Central memory CD8-positive, alpha-beta T cell (primary cell): ENCODE data around the gene TET2.
"Not testable (repeated sequence)": the region's sequence is repeated elsewhere in the genome, so short reads cannot be mapped to it uniquely, and the experiment has no call there.

Source experiments
- ATAC-seq: fragments of 150-1000 bp; cut with Tn5 transposase; replicated peaks from 2 replicates; pipeline ENCODE4 v1.10.0; 2022; ENCODE audit warnings: mild to moderate bottlenecking, moderate FRiP score, moderate number of reproducible peaks; ENCODE audit not compliant: poor library complexity, severe bottlenecking; ENCODE audit errors: extremely low read depth
- DNase-seq, 2 donors: peaks; one replicate each; pipeline ENCODE4 v3.0.0; 2021; ENCODE audit warnings: low spot score in 2 of 2
- H3K27ac Mint-ChIP-seq: one replicate; pipeline ENCODE4 v1.8.0; 2022; ENCODE audit warnings: low read depth, mild to moderate bottlenecking, moderate library complexity, mixed read lengths
- H3K27me3 Mint-ChIP-seq: one replicate; pipeline ENCODE4 v1.8.0; 2022; ENCODE audit warnings: mixed read lengths
- H3K36me3 Mint-ChIP-seq: one replicate; pipeline ENCODE4 v1.8.0; 2022; ENCODE audit warnings: mild to moderate bottlenecking, moderate library complexity, mixed read lengths; ENCODE audit not compliant: insufficient read depth
- H3K4me1 Mint-ChIP-seq: one replicate; pipeline ENCODE4 v1.8.0; 2022; ENCODE audit warnings: mixed read lengths
- H3K4me3 Mint-ChIP-seq: one replicate; pipeline ENCODE4 v1.8.0; 2022; ENCODE audit warnings: mild to moderate bottlenecking, moderate library complexity, mixed read lengths
- H3K9me3 Mint-ChIP-seq: one replicate; pipeline ENCODE4 v1.8.0; 2022; ENCODE audit warnings: mixed read lengths

TET2 gene

GRCh38 chr4:105296672-105297071 is 150.0 kb downstream of the TET2 start:
- Mint-ChIP-seq H3K4me1 (no peaks in the 10 kb centered on the region), H3K27ac (no peak overlapping the region)

GRCh38 chr4:105299027-105299426 is 152.4 kb downstream of the TET2 start:
- not testable (repeated sequence) for H3K36me3 Mint-ChIP-seq, H3K27me3 Mint-ChIP-seq, H3K4me1 Mint-ChIP-seq, H3K4me3 Mint-ChIP-seq, ATAC-seq, DNase-seq, H3K27ac Mint-ChIP-seq
- H3K9me3 Mint-ChIP-seq, result peaks cover 17% of the 10 kb centered on the region

More at GRCh38 chr4:105296672-105297071, 150.0 kb downstream of the TET2 start:
- Mint-ChIP-seq H3K9me3 (peaks cover 13% of the 10 kb centered on the region), H3K27me3 (no peaks in the 10 kb centered on the region), H3K36me3 (no peaks in the 10 kb centered on the region), H3K4me3 (no peak overlapping the region)
- ATAC-seq (no peak), DNase-seq (no peak)

GRCh38 chr4:105304085-105304484 is 157.4 kb downstream of the TET2 start:
- DNase-seq (no peak), ATAC-seq (no peak)
- H3K36me3 Mint-ChIP-seq, result no peaks in the 10 kb centered on the region
- H3K4me1 Mint-ChIP-seq, result peaks cover 7% of the 10 kb centered on the region
- no peak overlapping the region for H3K27ac Mint-ChIP-seq
- H3K27me3 Mint-ChIP-seq, result no peaks in the 10 kb centered on the region
- no peak overlapping the region for H3K4me3 Mint-ChIP-seq
- H3K9me3 Mint-ChIP-seq, result peaks cover 12% of the 10 kb centered on the region

GRCh38 chr4:105305019-105305836 is 158.6 kb downstream of the TET2 start:
- no peak overlapping the region for H3K27ac Mint-ChIP-seq
- no peaks in the 10 kb centered on the region for H3K36me3 Mint-ChIP-seq
- no peak overlapping the region for H3K4me3 Mint-ChIP-seq
- H3K27me3 Mint-ChIP-seq, result no peaks in the 10 kb centered on the region
- no peak for DNase-seq
- peaks cover 11% of the 10 kb centered on the region for H3K9me3 Mint-ChIP-seq
- peaks cover 7% of the 10 kb centered on the region for H3K4me1 Mint-ChIP-seq
- no peak for ATAC-seq

- Mint-ChIP-seq H3K4me3 (peak overlapping the region; percentile 35), H3K4me1 (peaks cover 7% of the 10 kb centered on the region), H3K9me3 (peaks cover 20% of the 10 kb centered on the region), H3K27ac (no peak overlapping the region), H3K36me3 (no peaks in the 10 kb centered on the region), H3K27me3 (no peaks in the 10 kb centered on the region)
- ATAC-seq (peak; percentile 85), DNase-seq (no peak)
These were observed 159.6 kb downstream of the TET2 start for GRCh38 chr4:105306158-105306781.

GRCh38 chr4:105306820-105307219 is 160.1 kb downstream of the TET2 start:
- Mint-ChIP-seq H3K9me3 (peaks cover 20% of the 10 kb centered on the region), H3K27me3 (no peaks in the 10 kb centered on the region), H3K4me3 (peak overlapping the region; percentile 35), H3K27ac (no peak overlapping the region), H3K36me3 (no peaks in the 10 kb centered on the region), H3K4me1 (peaks cover 7% of the 10 kb centered on the region)
- no peak for ATAC-seq
- no peak for DNase-seq

GRCh38 chr4:105318486-105318885 is 171.8 kb downstream of the TET2 start:
- Mint-ChIP-seq H3K4me1 (no peaks in the 10 kb centered on the region), H3K36me3 (no peaks in the 10 kb centered on the region), H3K4me3 (no peak overlapping the region), H3K27me3 (no peaks in the 10 kb centered on the region), H3K9me3 (peaks cover 5% of the 10 kb centered on the region), H3K27ac (no peak overlapping the region)
- ATAC-seq (no peak), DNase-seq (no peak)

GRCh38 chr4:105327222-105327621 is 180.5 kb downstream of the TET2 start:
- Mint-ChIP-seq H3K36me3 (peaks cover 1% of the 10 kb centered on the region), H3K27ac (no peak overlapping the region), H3K27me3 (no peaks in the 10 kb centered on the region), H3K9me3 (no peaks in the 10 kb centered on the region), H3K4me1 (no peaks in the 10 kb centered on the region), H3K4me3 (no peak overlapping the region)
- ATAC-seq, result no peak
- no peak for DNase-seq

- Mint-ChIP-seq H3K36me3 (peaks cover 1% of the 10 kb centered on the region), H3K4me1 (no peaks in the 10 kb centered on the region), H3K27me3 (no peaks in the 10 kb centered on the region), H3K4me3 (no peak overlapping the region), H3K9me3 (no peaks in the 10 kb centered on the region), H3K27ac (no peak overlapping the region)
- ATAC-seq, result no peak
- DNase-seq, result no peak
These were observed 181.3 kb downstream of the TET2 start for GRCh38 chr4:105327956-105328355.

- no peaks in the 10 kb centered on the region for H3K9me3 Mint-ChIP-seq
- ATAC-seq, result no peak
- no peak for DNase-seq
- no peaks in the 10 kb centered on the region for H3K4me1 Mint-ChIP-seq
- no peaks in the 10 kb centered on the region for H3K27me3 Mint-ChIP-seq
- no peak overlapping the region for H3K4me3 Mint-ChIP-seq
- H3K36me3 Mint-ChIP-seq, result peaks cover 1% of the 10 kb centered on the region
- H3K27ac Mint-ChIP-seq, result peak overlapping the region; percentile 2
These were observed 182.4 kb downstream of the TET2 start for GRCh38 chr4:105329081-105329480.
